ENCODE results near the gene RFX3.

GRCh38 chr9:3371842-3372241 is 154.0 kb downstream of the RFX3 start:
- TF ChIP-seq CTCF (IDR thresholded peaks at IDR 0.05; ENCODE audit: low read depth, low read length, missing input control) (no peak), MAX (IDR thresholded peaks at IDR 0.05) (no peak), NR2F2 (IDR thresholded peaks at IDR 0.05) (no peak), RXRA (IDR thresholded peaks at IDR 0.05) (no peak), GABPA (IDR thresholded peaks at IDR 0.05 in 1 of 2, conservative IDR thresholded peaks at IDR 0.05 in 1 of 2) (no peak), TAF1 (conservative IDR thresholded peaks at IDR 0.05) (no peak), HNF4A (conservative IDR thresholded peaks at IDR 0.05) (no peak), YY1 (IDR thresholded peaks at IDR 0.05) (no peak), REST (IDR thresholded peaks at IDR 0.05) (no peak), EGR1 (IDR thresholded peaks at IDR 0.05; ENCODE audit: low read depth in 2 of 2) (no peak)

Data from liver (tissue), 3 donors.